Gastroesophageal sphincter (tissue), 3 donors: ENCODE measurements around the gene SMIM28.

Experiments
- CTCF ChIP-seq, 4 experiments: fragments of 200-600 bp in 2 of 4; fragments of 450-650 bp in 2 of 4; sonication (generic) in 1 of 4; IDR thresholded peaks; one replicate each; pipeline ENCODE4 v1.5.1; 2017 to 2019; ENCODE audit warnings: antibody characterized with exemption in 4 of 4, mild to moderate bottlenecking in 2 of 4, moderate library complexity in 2 of 4
- POLR2A ChIP-seq, 2 donors: fragments of 450-650 bp; IDR thresholded peaks; one replicate each; pipeline ENCODE4 v1.6.1; 2017; ENCODE audit warnings: antibody characterized with exemption in 2 of 2, mild to moderate bottlenecking in 2 of 2, moderate library complexity in 1 of 2
- POLR2AphosphoS5 ChIP-seq: sonication (generic); formaldehyde crosslinking; IDR thresholded peaks from one replicate; pipeline ENCODE4 v1.6.1; 2017; ENCODE audit warnings: antibody characterized with exemption

- TF ChIP-seq POLR2A (IDR thresholded peaks at IDR 0.05) (no peak), POLR2AphosphoS5 (no peak), CTCF (IDR thresholded peaks at IDR 0.05) (no peak)
Measured at GRCh38 chr6:138343112-138343511, 34.6 kb upstream of the SMIM28 start.
